Activated naive CD8-positive, alpha-beta T cell (primary cell): Measurements from ENCODE around the gene SBK3.
A peak's percentile ranks its signal among the peaks of the same experiment; 100 is the strongest.

Experiments used
- H3K27ac Mint-ChIP-seq: one replicate; pipeline ENCODE4 v1.8.0; 2021; ENCODE audit warnings: mixed read lengths
- H3K27me3 Mint-ChIP-seq: one replicate; pipeline ENCODE4 v1.8.0; 2021; ENCODE audit warnings: mixed read lengths
- H3K36me3 Mint-ChIP-seq: one replicate; pipeline ENCODE4 v1.8.0; 2021; ENCODE audit warnings: mixed read lengths
- H3K4me1 Mint-ChIP-seq: one replicate; pipeline ENCODE4 v1.8.0; 2021; ENCODE audit warnings: low read depth, mixed read lengths
- H3K4me3 Mint-ChIP-seq: one replicate; pipeline ENCODE4 v1.8.0; 2021; ENCODE audit warnings: mild to moderate bottlenecking, mixed read lengths
- H3K9me3 Mint-ChIP-seq: one replicate; pipeline ENCODE4 v1.8.0; 2021; ENCODE audit warnings: low read depth, mixed read lengths

SBK3 gene

GRCh38 chr19:55526216-55527196, 18.8 kb downstream of the SBK3 start:
- no peaks in the 10 kb centered on the region for H3K36me3 Mint-ChIP-seq
- no peaks in the 10 kb centered on the region for H3K9me3 Mint-ChIP-seq
- H3K4me3 Mint-ChIP-seq: no peak overlapping the region
- H3K4me1 Mint-ChIP-seq: no peaks in the 10 kb centered on the region
- peaks cover 4% of the 10 kb centered on the region for H3K27me3 Mint-ChIP-seq
- no peak overlapping the region for H3K27ac Mint-ChIP-seq

GRCh38 chr19:55525289-55526101, 19.8 kb downstream of the SBK3 start:
- H3K27ac Mint-ChIP-seq: no peak overlapping the region
- no peaks in the 10 kb centered on the region for H3K4me1 Mint-ChIP-seq
- H3K36me3 Mint-ChIP-seq: no peaks in the 10 kb centered on the region
- no peak overlapping the region for H3K4me3 Mint-ChIP-seq
- H3K9me3 Mint-ChIP-seq: no peaks in the 10 kb centered on the region
- H3K27me3 Mint-ChIP-seq: peaks cover 4% of the 10 kb centered on the region

- no peak overlapping the region for H3K4me3 Mint-ChIP-seq
- H3K4me1 Mint-ChIP-seq: peaks cover 2% of the 10 kb centered on the region
- H3K9me3 Mint-ChIP-seq: no peaks in the 10 kb centered on the region
- H3K36me3 Mint-ChIP-seq: no peaks in the 10 kb centered on the region
- no peak overlapping the region for H3K27ac Mint-ChIP-seq
- H3K27me3 Mint-ChIP-seq: peaks cover 4% of the 10 kb centered on the region
Measured at GRCh38 chr19:55520691-55521292, 24.6 kb downstream of the SBK3 start.

- Mint-ChIP-seq H3K4me1 (peaks cover 2% of the 10 kb centered on the region), H3K27ac (no peak overlapping the region), H3K9me3 (no peaks in the 10 kb centered on the region), H3K27me3 (peaks cover 2% of the 10 kb centered on the region), H3K4me3 (no peak overlapping the region), H3K36me3 (no peaks in the 10 kb centered on the region)
Measured at GRCh38 chr19:55519451-55520311, 25.7 kb downstream of the SBK3 start.

- H3K36me3 Mint-ChIP-seq: no peaks in the 10 kb centered on the region
- H3K4me3 Mint-ChIP-seq: peak overlapping the region; percentile 82
- H3K27me3 Mint-ChIP-seq: no peaks in the 10 kb centered on the region
- peak overlapping the region; percentile 38 for H3K27ac Mint-ChIP-seq
- H3K4me1 Mint-ChIP-seq: peaks cover 2% of the 10 kb centered on the region
- H3K9me3 Mint-ChIP-seq: no peaks in the 10 kb centered on the region
Measured at GRCh38 chr19:55516878-55517620, 28.3 kb downstream of the SBK3 start.

GRCh38 chr19:55508120-55508519, 37.2 kb downstream of the SBK3 start:
- H3K27ac Mint-ChIP-seq: no peak overlapping the region
- H3K4me3 Mint-ChIP-seq: no peak overlapping the region
- peaks cover 6% of the 10 kb centered on the region for H3K4me1 Mint-ChIP-seq
- peaks cover 3% of the 10 kb centered on the region for H3K27me3 Mint-ChIP-seq
- no peaks in the 10 kb centered on the region for H3K9me3 Mint-ChIP-seq
- H3K36me3 Mint-ChIP-seq: no peaks in the 10 kb centered on the region

GRCh38 chr19:55504981-55505380, 40.4 kb downstream of the SBK3 start:
- H3K9me3 Mint-ChIP-seq: no peaks in the 10 kb centered on the region

GRCh38 chr19:55504252-55504603, 41.1 kb downstream of the SBK3 start:
- no peaks in the 10 kb centered on the region for H3K27me3 Mint-ChIP-seq
- peak overlapping the region; percentile 84 for H3K4me3 Mint-ChIP-seq
- H3K4me1 Mint-ChIP-seq: peaks cover 15% of the 10 kb centered on the region
- H3K9me3 Mint-ChIP-seq: no peaks in the 10 kb centered on the region
- H3K36me3 Mint-ChIP-seq: no peaks in the 10 kb centered on the region
- no peak overlapping the region for H3K27ac Mint-ChIP-seq

More at GRCh38 chr19:55504981-55505380, 40.4 kb downstream of the SBK3 start:
- Mint-ChIP-seq H3K4me1 (peaks cover 15% of the 10 kb centered on the region), H3K27ac (no peak overlapping the region), H3K4me3 (no peak overlapping the region), H3K36me3 (no peaks in the 10 kb centered on the region), H3K27me3 (no peaks in the 10 kb centered on the region)

- no peaks in the 10 kb centered on the region for H3K27me3 Mint-ChIP-seq
- H3K9me3 Mint-ChIP-seq: no peaks in the 10 kb centered on the region
Measured at GRCh38 chr19:55503502-55504251, 41.7 kb downstream of the SBK3 start.

GRCh38 chr19:55503157-55503501, 42.2 kb downstream of the SBK3 start:
- H3K9me3 Mint-ChIP-seq: no peaks in the 10 kb centered on the region
- peaks cover 15% of the 10 kb centered on the region for H3K4me1 Mint-ChIP-seq
- H3K27me3 Mint-ChIP-seq: no peaks in the 10 kb centered on the region
- H3K27ac Mint-ChIP-seq: peak overlapping the region; percentile 82
- H3K36me3 Mint-ChIP-seq: no peaks in the 10 kb centered on the region
- peak overlapping the region; percentile 84 for H3K4me3 Mint-ChIP-seq

More at GRCh38 chr19:55503502-55504251, 41.7 kb downstream of the SBK3 start:
- H3K27ac Mint-ChIP-seq: peak overlapping the region; percentile 82
- H3K4me3 Mint-ChIP-seq: peak overlapping the region; percentile 84
- peaks cover 15% of the 10 kb centered on the region for H3K4me1 Mint-ChIP-seq
- no peaks in the 10 kb centered on the region for H3K36me3 Mint-ChIP-seq

- Mint-ChIP-seq H3K36me3 (no peaks in the 10 kb centered on the region), H3K27ac (peak overlapping the region; percentile 35)
Measured at GRCh38 chr19:55502197-55502952, 43.0 kb downstream of the SBK3 start.

GRCh38 chr19:55500368-55500952, 44.9 kb downstream of the SBK3 start:
- Mint-ChIP-seq H3K4me3 (no peak overlapping the region), H3K27me3 (no peaks in the 10 kb centered on the region), H3K27ac (no peak overlapping the region), H3K9me3 (no peaks in the 10 kb centered on the region), H3K36me3 (no peaks in the 10 kb centered on the region), H3K4me1 (peaks cover 15% of the 10 kb centered on the region)

More at GRCh38 chr19:55502197-55502952, 43.0 kb downstream of the SBK3 start:
- peak overlapping the region; percentile 35 for H3K4me3 Mint-ChIP-seq
- H3K9me3 Mint-ChIP-seq: no peaks in the 10 kb centered on the region
- H3K4me1 Mint-ChIP-seq: peaks cover 15% of the 10 kb centered on the region
- no peaks in the 10 kb centered on the region for H3K27me3 Mint-ChIP-seq
